ENCODE data around the gene ECSCR.

DNA sequence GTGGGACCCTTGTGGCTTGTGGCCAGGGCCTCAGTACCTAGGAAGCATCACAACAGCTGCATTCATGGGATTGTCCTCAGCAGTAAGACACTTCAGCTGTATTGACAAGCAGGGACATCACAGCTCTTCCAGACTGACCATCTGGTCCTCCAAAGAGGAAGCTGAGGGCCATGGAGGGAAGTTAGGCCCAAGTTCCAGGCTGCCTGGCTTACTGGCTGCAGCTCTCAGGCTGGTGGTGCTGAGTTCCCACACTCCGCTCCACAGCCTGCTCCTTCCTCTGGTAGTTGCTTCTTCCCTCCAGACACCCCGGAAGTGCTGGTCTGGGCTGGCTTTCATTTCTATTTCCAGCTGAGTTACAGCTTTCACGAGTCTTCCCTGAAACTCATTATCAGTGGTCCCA is 25.7 kb upstream of the ECSCR start:
- TF ChIP-seq, protein P1, sequence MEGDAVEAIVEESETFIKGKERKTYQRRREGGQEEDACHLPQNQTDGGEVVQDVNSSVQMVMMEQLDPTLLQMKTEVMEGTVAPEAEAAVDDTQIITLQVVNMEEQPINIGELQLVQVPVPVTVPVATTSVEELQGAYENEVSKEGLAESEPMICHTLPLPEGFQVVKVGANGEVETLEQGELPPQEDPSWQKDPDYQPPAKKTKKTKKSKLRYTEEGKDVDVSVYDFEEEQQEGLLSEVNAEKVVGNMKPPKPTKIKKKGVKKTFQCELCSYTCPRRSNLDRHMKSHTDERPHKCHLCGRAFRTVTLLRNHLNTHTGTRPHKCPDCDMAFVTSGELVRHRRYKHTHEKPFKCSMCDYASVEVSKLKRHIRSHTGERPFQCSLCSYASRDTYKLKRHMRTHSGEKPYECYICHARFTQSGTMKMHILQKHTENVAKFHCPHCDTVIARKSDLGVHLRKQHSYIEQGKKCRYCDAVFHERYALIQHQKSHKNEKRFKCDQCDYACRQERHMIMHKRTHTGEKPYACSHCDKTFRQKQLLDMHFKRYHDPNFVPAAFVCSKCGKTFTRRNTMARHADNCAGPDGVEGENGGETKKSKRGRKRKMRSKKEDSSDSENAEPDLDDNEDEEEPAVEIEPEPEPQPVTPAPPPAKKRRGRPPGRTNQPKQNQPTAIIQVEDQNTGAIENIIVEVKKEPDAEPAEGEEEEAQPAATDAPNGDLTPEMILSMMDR (conservative IDR thresholded peaks at IDR 0.05; ENCODE audit: low read length): no peak
- TF ChIP-seq EZH2phosphoT487 (IDR thresholded peaks at IDR 0.05; ENCODE audit: borderline replicate concordance, low read depth, low read length): no peak
